IMR-90 (cell line): Measurements from ENCODE around the gene DOCK10. TPM values are rescaled to one million over a fixed set of nuclear protein-coding genes. Genes with fewer than 3 reads are reported as not detected.

Experiments used
- ATAC-seq: fragments of 200-7000 bp; cut with Tn5 transposase; 2 replicates; pipeline ENCODE4 v1.9.1; 2020; ENCODE audit warnings: low read depth, mild to moderate bottlenecking, moderate library complexity
- BruUV-seq: library from RNA; stranded (reverse); fragments of 400-500 nt; replicated peaks from 2 replicates; lab custom pipeline; 2021; lab: Mats Ljungman, UMichigan
- CTCF ChIA-PET: fragments of 300-600 bp; formaldehyde crosslinking; extraction: SDS; loops from one replicate; lab custom pipeline; 2021; ENCODE audit warnings: antibody characterized with exemption; lab: Yijun Ruan, JAX
- POLR2A ChIA-PET: fragments of 300-600 bp; sonication (Branson Sonifier 250); formaldehyde crosslinking; loops from one replicate; lab custom pipeline; 2022; ENCODE audit warnings: antibody characterized with exemption; ENCODE audit not compliant: unreplicated experiment; lab: Charles Lee
- DNase-seq: peaks from one replicate; pipeline ENCODE4 v3.0.0; 2013
- H2AFZ ChIP-seq: replicated peaks from 2 replicates; pipeline ENCODE3; 2013; ENCODE audit warnings: low read length, mild to moderate bottlenecking; ENCODE audit not compliant: poor library complexity
- H2AK5ac ChIP-seq: 2 replicates; pipeline ENCODE4 v1.6.1; 2013; ENCODE audit warnings: low read depth, low read length, inconsistent platforms
- H2AK9ac ChIP-seq: replicated peaks from 2 replicates; pipeline ENCODE3; 2013; ENCODE audit warnings: mild to moderate bottlenecking, low read depth, low read length, moderate library complexity; ENCODE audit not compliant: poor library complexity
- H2BK120ac ChIP-seq: 2 replicates; pipeline ENCODE4 v1.6.1; 2013; ENCODE audit warnings: low read depth, low read length, inconsistent platforms
- H2BK15ac ChIP-seq: 3 replicates; pipeline ENCODE4 v1.6.1; 2013; ENCODE audit warnings: low read depth, low read length, inconsistent platforms
- H2BK20ac ChIP-seq: 2 replicates; pipeline ENCODE4 v1.6.1; 2013; ENCODE audit warnings: low read depth, mild to moderate bottlenecking, inconsistent platforms, low read length, moderate library complexity
- H2BK5ac ChIP-seq: 2 replicates; pipeline ENCODE4 v1.6.1; 2013; ENCODE audit warnings: mild to moderate bottlenecking, low read depth, low read length, inconsistent platforms; ENCODE audit not compliant: poor library complexity, severe bottlenecking
- H3K14ac ChIP-seq: replicated peaks from 2 replicates; pipeline ENCODE4 v1.6.1; 2013; ENCODE audit warnings: low read depth, low read length, inconsistent platforms
- H3K18ac ChIP-seq: 2 replicates; pipeline ENCODE4 v1.6.1; 2013; ENCODE audit warnings: low read depth, low read length, control low read depth
- H3K23ac ChIP-seq: 2 replicates; pipeline ENCODE4 v1.6.1; 2013; ENCODE audit warnings: low read depth, low read length, inconsistent platforms
- H3K27ac ChIP-seq: 2 replicates; pipeline ENCODE4 v1.5.1; 2013; ENCODE audit warnings: mild to moderate bottlenecking, control low read depth, low read length; ENCODE audit not compliant: insufficient read depth
- H3K27me3 ChIP-seq: 2 replicates; pipeline ENCODE4 v1.6.1; 2013; ENCODE audit warnings: low read length; ENCODE audit not compliant: control insufficient read depth, insufficient read depth
- H3K36me3 ChIP-seq: 2 replicates; pipeline ENCODE4 v1.6.1; 2013; ENCODE audit warnings: low read length, mixed read lengths; ENCODE audit not compliant: control insufficient read depth, insufficient read depth
- H3K4ac ChIP-seq: 2 replicates; pipeline ENCODE4 v1.6.1; 2013; ENCODE audit warnings: low read depth, low read length, inconsistent platforms
- H3K4me1 ChIP-seq: 2 replicates; pipeline ENCODE4 v1.6.1; 2013; ENCODE audit warnings: low read length, mixed read lengths; ENCODE audit not compliant: control insufficient read depth, insufficient read depth
- H3K4me2 ChIP-seq: 2 replicates; pipeline ENCODE4 v1.6.1; 2013; ENCODE audit warnings: low read depth, mild to moderate bottlenecking, control low read depth, low read length, moderate library complexity
- H3K4me3 ChIP-seq: 2 replicates; pipeline ENCODE4 v1.5.1; 2013; ENCODE audit warnings: low read depth, mild to moderate bottlenecking, control low read depth, low read length, moderate library complexity; ENCODE audit not compliant: insufficient read depth
- H3K56ac ChIP-seq: 2 replicates; pipeline ENCODE4 v1.6.1; 2013; ENCODE audit warnings: low read length, inconsistent platforms; ENCODE audit not compliant: insufficient read depth; ENCODE audit errors: extremely low read depth
- H3K79me1 ChIP-seq, 2 experiments: 2 replicates each; pipeline ENCODE4 v1.6.1; 2013; ENCODE audit warnings: low read length in 2 of 2, inconsistent platforms in 1 of 2, low read depth in 1 of 2
- H3K9ac ChIP-seq: 2 replicates; pipeline ENCODE4 v1.6.1; 2013; ENCODE audit warnings: low read depth, low read length, control low read depth
- H3K9me1 ChIP-seq: 2 replicates; pipeline ENCODE4 v1.6.1; 2013; ENCODE audit warnings: low read length, inconsistent platforms; ENCODE audit not compliant: insufficient read depth
- H3K9me3 ChIP-seq: 2 replicates; pipeline ENCODE4 v1.6.1; 2013; ENCODE audit warnings: low read length; ENCODE audit not compliant: control insufficient read depth, insufficient read depth
- H4K20me1 ChIP-seq: 2 replicates; pipeline ENCODE4 v1.6.1; 2013; ENCODE audit warnings: low read length, inconsistent platforms; ENCODE audit not compliant: insufficient read depth
- H4K5ac ChIP-seq: 2 replicates; pipeline ENCODE4 v1.6.1; 2013; ENCODE audit warnings: mild to moderate bottlenecking, low read depth, low read length, control low read depth
- H4K8ac ChIP-seq, 2 experiments: 2 replicates each; pipeline ENCODE4 v1.6.1; 2013; ENCODE audit warnings: low read depth in 2 of 2, low read length in 2 of 2, control low read depth in 1 of 2, inconsistent platforms in 1 of 2
- H4K91ac ChIP-seq: 2 replicates; pipeline ENCODE4 v1.6.1; 2013; ENCODE audit warnings: low read depth, low read length, inconsistent platforms; ENCODE audit not compliant: insufficient read depth
- CEBPB ChIP-seq: IDR thresholded peaks from 2 replicates; pipeline ENCODE4 v1.6.1; 2012; ENCODE audit warnings: low read depth, low read length, improper control_type of control experiment
- MXI1 ChIP-seq: IDR thresholded peaks from 2 replicates; pipeline ENCODE4 v1.6.1; 2012; ENCODE audit warnings: low read depth, mild to moderate bottlenecking, low read length, moderate library complexity, borderline replicate concordance
- WGBS, 2 experiments: methylation state at CpG; one replicate each; pipeline versions ENCODE4 v1.1.5 to v1.1.7; 2013; ENCODE audit warnings: missing lambda C conversion rate in 2 of 2; ENCODE audit not compliant: insufficient read length in 1 of 2; ENCODE audit errors: extremely low coverage in 2 of 2; 5-methylcytosine and 5-hydroxymethylcytosine counted together
- dilution Hi-C: fragments of 300-500 bp; cut with HindIII; formaldehyde crosslinking; loops from one replicate; pipeline ENCODE4 v1.14.3; 2018; ENCODE audit warnings: low sequenced_read_pairs; ENCODE audit not compliant: unreplicated experiment
- in situ Hi-C: fragments of 300-500 bp; cut with MboI; formaldehyde crosslinking; loops from 3 replicates; pipeline ENCODE4 v1.14.3; 2019; ENCODE audit warnings: low sequenced_read_pairs, inconsistent platforms, mixed read lengths
- intact Hi-C: fragments of 100-400 bp; cut with micrococcal nuclease; formaldehyde crosslinking; loops from 2 replicates; pipeline ENCODE4 v1.10.0; 2022
- polyA plus RNA-seq, 3 experiments: library from polyadenylated mRNA; depleted of rRNA; stranded (reverse); fragments of >200 nt; gene quantifications; 2 replicates each; pipeline ENCODE4 v1.2.3, GENCODE V29; 2012; ENCODE audit warnings: low replicate concordance in 1 of 3
- total RNA-seq: library from RNA; depleted of rRNA; stranded (reverse); fragments of >200 nt; gene quantifications from 2 replicates; pipeline ENCODE4 v1.2.3, GENCODE V29; 2012

Gene DOCK10
- total and polyA plus RNA-seq, 2 of the 4 experiments (the other 2 are of a cell fraction) = 58.6 to 75.3 TPM

DNA sequence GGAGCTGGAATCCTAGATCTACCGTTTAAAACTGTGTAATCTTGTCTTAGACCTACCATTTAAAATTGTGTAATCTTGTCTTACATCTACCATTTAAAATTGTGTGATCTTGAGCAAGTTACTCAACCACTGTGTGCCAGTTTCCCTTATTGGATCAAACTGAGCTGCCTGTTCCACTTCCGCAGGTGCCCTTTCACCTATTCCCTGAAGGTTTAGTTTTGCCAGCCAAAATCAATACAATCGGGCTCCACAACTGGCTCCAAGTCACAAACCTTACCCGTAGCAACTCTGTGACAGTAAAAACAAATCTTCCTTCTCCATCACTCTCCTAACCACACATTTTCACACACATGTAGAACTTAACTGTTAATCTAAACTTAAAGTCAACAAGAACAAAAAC is 20.1 kb downstream of the DOCK10 start:
- 0 out of 2 replicates have a peak, but pooled peaks have one; percentile 21 for TF ChIP-seq CEBPB
- TF ChIP-seq MXI1 = no peak
- dilution Hi-C loops (no loop called here), in situ Hi-C loops (loop anchor here (25.0 kb wide), 2 partner anchors 640 to 660 kb away; no protein-coding TSS in a partner anchor), intact Hi-C loops (no loop called here)
- Histone ChIP-seq H3K4me1 (peaks cover 14% of the 10 kb centered on the region), H3K14ac (no peak overlapping the region), H3K9me1 (peaks cover 16% of the 10 kb centered on the region), H2AK9ac (no peak overlapping the region), H2BK20ac (no peak overlapping the region), H3K27ac (no peak overlapping the region), H3K18ac (no peak overlapping the region), H3K36me3 (no peaks in the 10 kb centered on the region), H3K27me3 (no peaks in the 10 kb centered on the region), H4K20me1 (peaks cover 4% of the 10 kb centered on the region; the same call in 1 of the 2 replicates), H3K4ac (no peak overlapping the region), H2AK5ac (no peak overlapping the region), H2BK15ac (no peak overlapping the region), H3K23ac (no peak overlapping the region), H3K79me1 (peaks cover 36 to 55% of the 10 kb centered on the region in 2 experiments), H3K4me3 (no peak overlapping the region), H4K8ac (no peak overlapping the region), H2AFZ (no peak overlapping the region), H4K91ac (no peak overlapping the region), H2BK5ac (no peak overlapping the region), H3K4me2 (no peak overlapping the region), H2BK120ac (no peak overlapping the region), H3K56ac (no peak overlapping the region), H3K9me3 (no peaks in the 10 kb centered on the region), H4K5ac (no peak overlapping the region), H3K9ac (no peak overlapping the region)
- 60% methylated on average over 2 of the region's 4 CpGs; no CpG with 5 or more reads in 1 of the 2 experiments for WGBS, 2 experiments
- no TSS peak for BruUV-seq
- CTCF ChIA-PET = no interaction called here
- ATAC-seq (no peak), DNase-seq (no peak)
- POLR2A ChIA-PET = no interaction called here
